Endodermal cell (in vitro differentiated cells): Measurements from ENCODE around the gene GID8. TPM values are rescaled to one million over a fixed set of nuclear protein-coding genes. Genes with fewer than 3 reads are reported as not detected.

Experiments
- DNase-seq: peaks from one replicate; pipeline ENCODE4 v3.0.0-alpha.2; 2017
- H3K27ac ChIP-seq: 2 replicates; pipeline ENCODE4 v1.5.1; 2013; ENCODE audit warnings: mild to moderate bottlenecking, low read depth, low read length, moderate library complexity
- H3K27me3 ChIP-seq: 2 replicates; pipeline ENCODE4 v1.6.1; 2013; ENCODE audit warnings: mild to moderate bottlenecking, low read length, moderate library complexity; ENCODE audit not compliant: insufficient read depth, control insufficient read depth, poor library complexity, severe bottlenecking
- H3K36me3 ChIP-seq: 2 replicates; pipeline ENCODE4 v1.7.0; 2013; ENCODE audit warnings: mild to moderate bottlenecking, low read length, moderate library complexity; ENCODE audit not compliant: control insufficient read depth, insufficient read depth
- H3K4me1 ChIP-seq: one replicate; pipeline ENCODE4 v1.7.0; 2013; ENCODE audit warnings: low read length; ENCODE audit not compliant: control insufficient read depth, insufficient read depth
- H3K4me3 ChIP-seq: 2 replicates; pipeline ENCODE4 v1.5.1; 2013; ENCODE audit warnings: mild to moderate bottlenecking, low read length, moderate library complexity
- H3K9ac ChIP-seq: 2 replicates; pipeline ENCODE4 v1.6.1; 2013; ENCODE audit warnings: mild to moderate bottlenecking, low read length, moderate library complexity; ENCODE audit not compliant: poor library complexity, severe bottlenecking; ENCODE audit errors: extremely low read depth
- H3K9me3 ChIP-seq: 2 replicates; pipeline ENCODE4 v1.6.1; 2013; ENCODE audit warnings: mild to moderate bottlenecking, low read length, moderate library complexity; ENCODE audit not compliant: control insufficient read depth
- H3K27ac Mint-ChIP-seq: 2 replicates; pipeline ENCODE4 v1.8.0; 2020; ENCODE audit warnings: mixed read lengths
- H3K27me3 Mint-ChIP-seq: 2 replicates; pipeline ENCODE4 v1.8.0; 2021; ENCODE audit warnings: mild to moderate bottlenecking, mixed read lengths; ENCODE audit not compliant: insufficient read depth
- H3K36me3 Mint-ChIP-seq: 2 replicates; pipeline ENCODE4 v1.8.0; 2020; ENCODE audit warnings: low read depth, mixed read lengths
- H3K4me1 Mint-ChIP-seq: 2 replicates; pipeline ENCODE4 v1.8.0; 2020; ENCODE audit warnings: mixed read lengths
- H3K4me3 Mint-ChIP-seq: 2 replicates; pipeline ENCODE4 v1.8.0; 2020; ENCODE audit warnings: mild to moderate bottlenecking, moderate library complexity, mixed read lengths
- H3K9me3 Mint-ChIP-seq: 2 replicates; pipeline ENCODE4 v1.8.0; 2020; ENCODE audit warnings: mild to moderate bottlenecking, mixed read lengths
- WGBS, 2 experiments: methylation state at CpG; one replicate each; pipeline versions ENCODE4 v1.1.5 to v1.1.7; 2013; ENCODE audit warnings: missing lambda C conversion rate in 2 of 2, mixed read lengths in 1 of 2; ENCODE audit not compliant: insufficient coverage in 1 of 2, insufficient read length in 1 of 2; 5-methylcytosine and 5-hydroxymethylcytosine counted together
- total RNA-seq, 2 donors: library from RNA; stranded (reverse); fragmentation: NEBNext Ultra II Directional in 1 of 2; extraction: Animal tissue kit (Norgen Biotek cat#: 25700) in 1 of 2; gene quantifications; 2 replicates in 1 of 2; 3 replicates in 1 of 2; pipeline ENCODE4 v1.2.1, GENCODE V29; 2021
- TF ChIP-seq, protein P1 (sequence below): fragments of 200-600 bp; sonication (generic); conservative IDR thresholded peaks from 2 replicates; pipeline ENCODE4 v1.5.0; 2021; ENCODE audit warnings: antibody characterized with exemption, mild to moderate bottlenecking

The GID8 gene
- total RNA-seq, 2 donors from 2014 or later: 51.5 to 52.1 TPM

DNA sequence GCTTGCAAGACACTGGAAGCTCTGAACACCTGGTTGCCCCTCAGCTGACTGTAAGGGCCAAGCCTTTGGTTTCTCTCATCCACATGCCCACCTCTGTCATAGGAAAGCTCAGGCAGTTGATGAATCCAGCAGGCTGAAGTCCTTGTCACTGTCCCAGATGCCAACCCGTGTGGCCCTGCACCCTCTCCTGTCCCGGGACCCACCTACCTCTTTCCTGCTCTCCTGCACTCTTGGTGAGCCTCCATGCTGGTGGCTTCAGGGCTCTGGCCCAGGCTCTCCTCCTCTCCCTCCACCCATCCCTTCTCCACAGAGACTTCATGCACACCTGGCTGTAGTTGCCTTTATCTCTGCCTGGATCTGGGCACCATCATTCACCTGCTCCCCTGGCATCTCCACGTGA is 4.0 kb upstream of the GID8 start:
- peaks cover 35% of the 10 kb centered on the region for H3K36me3 ChIP-seq
- no peaks in the 10 kb centered on the region for H3K27me3 Mint-ChIP-seq
- H3K27ac Mint-ChIP-seq: no peak overlapping the region
- no peak overlapping the region for H3K27ac ChIP-seq
- 90 to 100% methylated on average over 2 to 3 of the region's 3 CpGs for WGBS, 2 experiments
- H3K4me1 ChIP-seq: no peaks in the 10 kb centered on the region
- no peak overlapping the region for H3K4me3 ChIP-seq
- TF ChIP-seq, protein P1, sequence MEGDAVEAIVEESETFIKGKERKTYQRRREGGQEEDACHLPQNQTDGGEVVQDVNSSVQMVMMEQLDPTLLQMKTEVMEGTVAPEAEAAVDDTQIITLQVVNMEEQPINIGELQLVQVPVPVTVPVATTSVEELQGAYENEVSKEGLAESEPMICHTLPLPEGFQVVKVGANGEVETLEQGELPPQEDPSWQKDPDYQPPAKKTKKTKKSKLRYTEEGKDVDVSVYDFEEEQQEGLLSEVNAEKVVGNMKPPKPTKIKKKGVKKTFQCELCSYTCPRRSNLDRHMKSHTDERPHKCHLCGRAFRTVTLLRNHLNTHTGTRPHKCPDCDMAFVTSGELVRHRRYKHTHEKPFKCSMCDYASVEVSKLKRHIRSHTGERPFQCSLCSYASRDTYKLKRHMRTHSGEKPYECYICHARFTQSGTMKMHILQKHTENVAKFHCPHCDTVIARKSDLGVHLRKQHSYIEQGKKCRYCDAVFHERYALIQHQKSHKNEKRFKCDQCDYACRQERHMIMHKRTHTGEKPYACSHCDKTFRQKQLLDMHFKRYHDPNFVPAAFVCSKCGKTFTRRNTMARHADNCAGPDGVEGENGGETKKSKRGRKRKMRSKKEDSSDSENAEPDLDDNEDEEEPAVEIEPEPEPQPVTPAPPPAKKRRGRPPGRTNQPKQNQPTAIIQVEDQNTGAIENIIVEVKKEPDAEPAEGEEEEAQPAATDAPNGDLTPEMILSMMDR: no peak
- H3K4me3 Mint-ChIP-seq: no peak overlapping the region
- peak; percentile 42 for DNase-seq
- H3K36me3 Mint-ChIP-seq: peaks cover 10% of the 10 kb centered on the region
- H3K9ac ChIP-seq: no peak overlapping the region
- no peaks in the 10 kb centered on the region for H3K9me3 ChIP-seq
- no peaks in the 10 kb centered on the region for H3K9me3 Mint-ChIP-seq
- H3K4me1 Mint-ChIP-seq: peaks cover 12% of the 10 kb centered on the region
- H3K27me3 ChIP-seq: no peaks in the 10 kb centered on the region

DNA sequence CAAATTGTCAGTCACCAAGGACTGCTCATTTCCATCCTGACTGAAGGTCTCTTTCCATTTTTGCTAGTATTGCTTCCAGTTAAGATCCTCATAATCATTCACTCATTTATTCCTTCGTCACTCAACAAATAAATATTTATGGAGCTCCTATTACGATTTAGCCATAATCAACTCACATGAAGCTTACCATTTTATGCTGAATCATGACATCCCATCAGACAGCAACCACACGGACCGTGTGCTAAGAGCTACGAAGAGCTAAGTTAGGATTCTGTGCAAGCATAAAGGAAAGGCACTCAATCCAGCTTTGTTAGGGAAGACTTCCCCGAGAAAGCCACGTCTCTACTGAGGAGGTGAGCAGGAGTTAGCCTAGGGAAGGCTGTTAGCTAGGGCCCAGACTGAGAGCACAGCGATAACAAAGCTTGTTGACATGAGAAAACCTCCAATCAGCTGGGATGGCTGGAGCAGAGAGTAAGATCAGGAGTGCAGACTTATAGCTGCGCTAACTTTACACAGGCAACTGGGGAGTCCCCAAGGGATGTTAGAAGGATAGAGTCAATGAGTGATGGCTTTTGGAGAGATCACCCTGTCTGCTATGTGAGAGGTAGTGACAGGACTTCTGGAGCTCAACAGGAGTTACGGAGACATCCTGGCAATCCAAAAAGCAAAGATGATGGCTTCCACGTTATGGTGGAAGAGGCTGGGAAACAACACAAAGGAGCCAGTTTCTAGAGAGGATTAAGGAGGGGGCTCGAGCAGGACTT is 2.6 kb upstream of the GID8 start:
- H3K9ac ChIP-seq: no peak overlapping the region
- TF ChIP-seq, protein P1: no peak
- Mint-ChIP-seq H3K9me3 (no peaks in the 10 kb centered on the region), H3K4me3 (no peak overlapping the region), H3K27me3 (no peaks in the 10 kb centered on the region), H3K36me3 (peaks cover 10% of the 10 kb centered on the region), H3K27ac (no peak overlapping the region), H3K4me1 (peaks cover 14% of the 10 kb centered on the region)
- H3K4me1 ChIP-seq: no peaks in the 10 kb centered on the region
- H3K27ac ChIP-seq: no peak overlapping the region
- H3K27me3 ChIP-seq: no peaks in the 10 kb centered on the region
- peaks cover 34% of the 10 kb centered on the region for H3K36me3 ChIP-seq
- peak overlapping the region; percentile 97 for H3K4me3 ChIP-seq
- DNase-seq: no peak
- 92 to 94% methylated on average over 12 of the region's 12 CpGs for WGBS, 2 experiments
- no peaks in the 10 kb centered on the region for H3K9me3 ChIP-seq

DNA sequence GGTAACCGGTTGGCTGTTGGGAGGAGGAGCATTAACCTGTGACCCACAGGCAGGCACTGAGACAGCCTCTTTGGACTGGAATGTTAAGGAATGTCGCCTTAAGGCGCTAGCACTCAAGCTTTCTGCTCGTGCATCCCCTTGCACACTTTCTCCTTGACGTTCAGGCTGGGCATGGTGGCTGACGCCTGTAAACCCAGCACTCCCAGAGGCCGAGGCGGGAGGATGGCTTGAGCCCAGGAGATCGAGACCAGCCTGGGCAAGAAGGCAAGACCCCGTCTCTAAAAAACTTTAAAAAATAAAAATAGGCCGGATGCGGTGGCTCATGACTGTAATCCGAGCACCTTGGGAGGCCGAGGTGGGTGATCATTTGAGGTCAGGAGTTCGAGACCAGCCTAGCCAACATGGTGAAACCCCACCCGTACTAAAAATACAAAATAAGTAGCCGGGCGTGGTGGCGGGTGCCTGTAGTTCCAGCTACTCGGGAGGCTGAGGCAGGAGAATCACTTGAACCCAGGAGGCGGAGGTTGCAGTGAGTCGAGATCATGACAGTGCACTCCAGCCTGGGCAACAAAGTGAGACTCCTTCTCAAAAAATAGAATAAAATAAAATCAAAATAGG is 1.9 kb upstream of the GID8 start:
- 91 to 93% methylated on average over 17 to 22 of the region's 22 CpGs for WGBS, 2 experiments
- Mint-ChIP-seq H3K9me3 (no peaks in the 10 kb centered on the region), H3K36me3 (peaks cover 10% of the 10 kb centered on the region), H3K27me3 (no peaks in the 10 kb centered on the region), H3K4me1 (peaks cover 10% of the 10 kb centered on the region), H3K27ac (no peak overlapping the region), H3K4me3 (no peak overlapping the region)
- TF ChIP-seq, protein P1: no peak
- H3K9me3 ChIP-seq: no peaks in the 10 kb centered on the region
- H3K27ac ChIP-seq: no peak overlapping the region
- no peaks in the 10 kb centered on the region for H3K4me1 ChIP-seq
- H3K4me3 ChIP-seq: peak overlapping the region; percentile 97
- H3K9ac ChIP-seq: no peak overlapping the region
- H3K36me3 ChIP-seq: peaks cover 37% of the 10 kb centered on the region
- no peaks in the 10 kb centered on the region for H3K27me3 ChIP-seq
- peak; percentile 55 for DNase-seq
